Activated effector memory CD4-positive, alpha-beta T cell treated with Interleukin-2 at 50 U/mL for 16 hours (primary cell): ENCODE measurements around the gene NDEL1.
"Not testable (repeated sequence)": the region's sequence is repeated elsewhere in the genome, so short reads cannot be mapped to it uniquely, and the experiment has no call there.

ENCODE experiments used
- DNase-seq: peaks from one replicate; pipeline ENCODE4 v3.0.0-alpha.2; 2020

NDEL1 gene

GRCh38 chr17:8435245-8436168 is at the start of gene NDEL1:
NDEL1 (plus strand) TSS chr17:8435884; CDS start chr17:8444272, 8,388 bp downstream.
- peak; percentile 97 for DNase-seq

GRCh38 chr17:8386841-8387240 is 48.8 kb upstream of the NDEL1 start:
- no peak for DNase-seq

- DNase-seq, result no peak
These were observed 47.6 kb upstream of the NDEL1 start for GRCh38 chr17:8387914-8388651.

GRCh38 chr17:8391711-8392110 is 44.0 kb upstream of the NDEL1 start:
- DNase-seq, result no peak

- DNase-seq, result no peak
These were observed 43.4 kb upstream of the NDEL1 start for GRCh38 chr17:8392274-8392673.

- DNase-seq, result no peak
These were observed 42.8 kb upstream of the NDEL1 start for GRCh38 chr17:8392674-8393469.

GRCh38 chr17:8393470-8394231 is 42.0 kb upstream of the NDEL1 start:
- no peak for DNase-seq

- DNase-seq, result not testable (repeated sequence)
These were observed 41.2 kb upstream of the NDEL1 start for GRCh38 chr17:8394497-8394896.

- no peak for DNase-seq
These were observed 38.0 kb upstream of the NDEL1 start, which contains the start of gene RNF222 for GRCh38 chr17:8397636-8398035. RNF222 (minus strand) TSS chr17:8397827; CDS start chr17:8393461, 4,366 bp downstream.

GRCh38 chr17:8398980-8399379 is 36.7 kb upstream of the NDEL1 start:
- no peak for DNase-seq

GRCh38 chr17:8401107-8401506 is 34.6 kb upstream of the NDEL1 start:
- DNase-seq, result no peak

- no peak for DNase-seq
These were observed 32.7 kb upstream of the NDEL1 start for GRCh38 chr17:8402921-8403536.

GRCh38 chr17:8405499-8406016 is 30.1 kb upstream of the NDEL1 start:
- no peak for DNase-seq

- DNase-seq, result no peak
These were observed 29.5 kb upstream of the NDEL1 start for GRCh38 chr17:8406174-8406573.

- DNase-seq, result no peak
These were observed 27.3 kb upstream of the NDEL1 start for GRCh38 chr17:8408371-8408770.

GRCh38 chr17:8409966-8410882 is 25.5 kb upstream of the NDEL1 start:
- DNase-seq, result peak; percentile 61

GRCh38 chr17:8410883-8411238 is 24.8 kb upstream of the NDEL1 start:
- no peak for DNase-seq

GRCh38 chr17:8412089-8412488 is 23.6 kb upstream of the NDEL1 start:
- DNase-seq, result no peak

- no peak for DNase-seq
These were observed 22.4 kb upstream of the NDEL1 start for GRCh38 chr17:8413328-8413727.

- no peak for DNase-seq
These were observed 21.7 kb upstream of the NDEL1 start for GRCh38 chr17:8413938-8414337.
